Neuronal stem cell (in vitro differentiated cells): ENCODE measurements around the gene TCF7L1.

Experiments used
- DNase-seq: peaks from one replicate; pipeline ENCODE4 v3.0.0-alpha.2; 2013; ENCODE audit warnings: low spot score
- H2AFZ ChIP-seq: one replicate; pipeline ENCODE4 v1.6.1; 2013; ENCODE audit warnings: mild to moderate bottlenecking, low read length, inconsistent platforms
- H2AK5ac ChIP-seq: 2 replicates; pipeline ENCODE4 v1.6.1; 2013; ENCODE audit warnings: low read depth, mild to moderate bottlenecking, inconsistent platforms, low read length, moderate library complexity, mixed read lengths
- H2BK120ac ChIP-seq: 2 replicates; pipeline ENCODE4 v1.6.1; 2013; ENCODE audit warnings: low read depth, mild to moderate bottlenecking, inconsistent platforms, low read length, moderate library complexity, mixed read lengths
- H2BK12ac ChIP-seq: one replicate; pipeline ENCODE4 v1.6.1; 2013; ENCODE audit warnings: low read length, inconsistent platforms
- H2BK15ac ChIP-seq: 2 replicates; pipeline ENCODE4 v1.6.1; 2013; ENCODE audit warnings: mild to moderate bottlenecking, low read length, inconsistent platforms, mixed read lengths
- H2BK5ac ChIP-seq: one replicate; pipeline ENCODE4 v1.6.1; 2013; ENCODE audit warnings: inconsistent platforms, mild to moderate bottlenecking, low read length, moderate library complexity
- H3K14ac ChIP-seq: one replicate; pipeline ENCODE4 v1.6.1; 2013; ENCODE audit warnings: low read length, inconsistent platforms
- H3K18ac ChIP-seq: 2 replicates; pipeline ENCODE4 v1.6.1; 2013; ENCODE audit warnings: low read length, inconsistent platforms
- H3K23ac ChIP-seq: 2 replicates; pipeline ENCODE4 v1.6.1; 2013; ENCODE audit warnings: low read depth, mild to moderate bottlenecking, mixed read lengths, low read length, inconsistent platforms; ENCODE audit not compliant: poor library complexity
- H3K27ac ChIP-seq: replicated peaks from 3 replicates; pipeline ENCODE4 v1.5.1; 2013; ENCODE audit warnings: low read length, inconsistent platforms
- H3K27me3 ChIP-seq, 3 experiments: 2 replicates each; pipeline ENCODE4 v1.6.1; 2013; ENCODE audit warnings: low read length in 3 of 3, mild to moderate bottlenecking in 2 of 3, inconsistent platforms in 1 of 3, low read depth in 1 of 3, mixed read lengths in 1 of 3, moderate library complexity in 1 of 3; ENCODE audit not compliant: control insufficient read depth in 3 of 3, insufficient read depth in 3 of 3
- H3K36me3 ChIP-seq, 2 donors: replicated peaks in 1 of 2; 2 replicates each; pipeline ENCODE4 v1.6.1; 2013; ENCODE audit warnings: low read length in 2 of 2; ENCODE audit not compliant: control insufficient read depth in 2 of 2, insufficient read depth in 2 of 2
- H3K4ac ChIP-seq: 2 replicates; pipeline ENCODE4 v1.6.1; 2013; ENCODE audit warnings: inconsistent platforms, mild to moderate bottlenecking, low read length, moderate library complexity
- H3K4me1 ChIP-seq, 2 donors: 1 replicate in 1 of 2; 2 replicates in 1 of 2; pipeline ENCODE4 v1.6.1; 2013; ENCODE audit warnings: low read length in 2 of 2, low read depth in 1 of 2; ENCODE audit not compliant: control insufficient read depth in 2 of 2, insufficient read depth in 1 of 2
- H3K4me2 ChIP-seq: one replicate; pipeline ENCODE4 v1.6.1; 2013; ENCODE audit warnings: mild to moderate bottlenecking, low read length, inconsistent platforms; ENCODE audit not compliant: insufficient read depth, poor library complexity, severe bottlenecking
- H3K4me3 ChIP-seq, 2 donors: 2 replicates each; pipeline ENCODE4 v1.5.1; 2013; ENCODE audit warnings: low read length in 2 of 2, mild to moderate bottlenecking in 2 of 2, inconsistent platforms in 1 of 2, moderate library complexity in 1 of 2
- H3K79me1 ChIP-seq: one replicate; pipeline ENCODE4 v1.6.1; 2013; ENCODE audit warnings: low read depth, mild to moderate bottlenecking, inconsistent platforms, low read length, moderate library complexity
- H3K9ac ChIP-seq: one replicate; pipeline ENCODE4 v1.6.1; 2013; ENCODE audit warnings: mild to moderate bottlenecking, low read depth, low read length, inconsistent platforms; ENCODE audit not compliant: poor library complexity
- H3K9me3 ChIP-seq, 2 donors: replicated peaks in 1 of 2; 2 replicates each; pipeline versions ENCODE3 to v1.6.1; 2013; ENCODE audit warnings: low read length in 2 of 2, mild to moderate bottlenecking in 2 of 2, inconsistent platforms in 1 of 2, low read depth in 1 of 2, mixed read lengths in 1 of 2, moderate library complexity in 1 of 2; ENCODE audit not compliant: control insufficient read depth in 2 of 2, insufficient read depth in 1 of 2
- H4K8ac ChIP-seq: one replicate; pipeline ENCODE4 v1.6.1; 2013; ENCODE audit warnings: low read depth, mild to moderate bottlenecking, inconsistent platforms, low read length, moderate library complexity
- H4K91ac ChIP-seq: one replicate; pipeline ENCODE4 v1.6.1; 2013; ENCODE audit warnings: low read length, low read depth, mild to moderate bottlenecking, inconsistent platforms; ENCODE audit not compliant: poor library complexity
- WGBS, 2 donors: extraction: QIAGEN DNeasy Blood & Tissue Kit; methylation state at CpG; one replicate each; pipeline ENCODE4 v1.1.7; 2013; ENCODE audit warnings: missing lambda C conversion rate in 2 of 2, mixed read lengths in 1 of 2; ENCODE audit not compliant: insufficient read length in 2 of 2, insufficient replicate concordance in 1 of 2; ENCODE audit errors: extremely low coverage in 2 of 2; 5-methylcytosine and 5-hydroxymethylcytosine counted together

The TCF7L1 gene

DNA sequence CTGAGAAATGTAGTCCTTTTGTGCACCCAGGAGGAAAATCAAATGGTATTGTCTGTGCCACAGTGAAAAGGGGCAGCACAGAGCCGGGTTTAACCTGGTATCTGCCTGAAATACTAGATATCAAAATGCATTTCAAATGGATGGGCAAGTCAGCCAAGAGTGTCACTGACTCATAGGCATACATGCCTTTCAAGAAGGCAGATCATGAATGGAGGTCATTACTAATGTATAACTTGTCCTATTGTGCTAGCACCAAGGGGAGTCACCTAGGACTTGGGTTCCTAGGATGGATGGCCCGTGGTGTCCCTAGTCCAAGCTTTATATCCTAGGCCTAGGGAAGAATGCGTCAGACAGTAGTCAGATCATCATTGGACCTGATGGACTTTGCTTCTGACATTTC lies 49.9 kb downstream of the TCF7L1 start:
- DNase-seq: no peak
- H4K8ac ChIP-seq: no peak overlapping the region
- WGBS, 2 donors: no CpG with 5 or more reads among the region's 3 CpGs
- no peak overlapping the region for H3K4ac ChIP-seq
- no peak overlapping the region for H3K4me3 ChIP-seq
- no peak overlapping the region for H2AK5ac ChIP-seq
- no peaks in the 10 kb centered on the region for H3K36me3 ChIP-seq
- H2AFZ ChIP-seq: no peak overlapping the region
- H3K4me2 ChIP-seq: no peak overlapping the region
- no peak overlapping the region for H3K27ac ChIP-seq
- H3K9me3 ChIP-seq: no peaks in the 10 kb centered on the region
- H3K27me3 ChIP-seq: no peaks in the 10 kb centered on the region
- H3K14ac ChIP-seq: no peak overlapping the region
- H3K79me1 ChIP-seq: no peaks in the 10 kb centered on the region
- no peak overlapping the region for H2BK15ac ChIP-seq
- peaks cover 4 to 28% of the 10 kb centered on the region in 2 donors for H3K4me1 ChIP-seq
- H2BK120ac ChIP-seq: no peak overlapping the region
- H2BK12ac ChIP-seq: no peak overlapping the region
- no peak overlapping the region for H4K91ac ChIP-seq
- H3K9ac ChIP-seq: no peak overlapping the region
- H3K18ac ChIP-seq: no peak overlapping the region
- H2BK5ac ChIP-seq: no peak overlapping the region
- no peak overlapping the region for H3K23ac ChIP-seq

DNA sequence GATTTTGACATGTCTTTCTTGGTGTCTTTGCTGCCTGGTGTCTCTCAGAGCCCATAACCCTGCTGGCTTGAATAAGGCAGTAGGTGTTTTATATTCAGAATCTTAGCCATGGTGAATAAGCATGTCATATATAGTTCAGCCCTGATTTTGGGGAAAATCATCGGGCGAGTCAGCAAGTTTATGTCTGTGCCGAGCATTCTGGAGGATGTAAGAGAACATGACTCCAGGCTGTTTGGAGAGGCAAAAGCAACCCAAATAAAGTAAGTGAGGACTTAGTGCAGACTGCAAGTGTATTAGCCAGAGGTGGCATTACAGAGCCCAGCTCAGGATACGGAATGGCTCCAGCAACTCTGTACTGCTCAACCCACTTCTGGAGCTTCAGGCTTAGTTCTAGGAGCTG lies 50.3 kb downstream of the TCF7L1 start:
- H4K91ac ChIP-seq: no peak overlapping the region
- H3K79me1 ChIP-seq: no peaks in the 10 kb centered on the region
- H3K18ac ChIP-seq: no peak overlapping the region
- no peak overlapping the region for H3K4ac ChIP-seq
- H2AK5ac ChIP-seq: no peak overlapping the region
- no peak overlapping the region for H2BK15ac ChIP-seq
- no CpG with 5 or more reads among the region's 4 CpGs for WGBS, 2 donors
- H2BK120ac ChIP-seq: no peak overlapping the region
- H3K27me3 ChIP-seq: no peaks in the 10 kb centered on the region
- no peak overlapping the region for H2BK5ac ChIP-seq
- H3K4me2 ChIP-seq: no peak overlapping the region
- H3K14ac ChIP-seq: no peak overlapping the region
- H4K8ac ChIP-seq: no peak overlapping the region
- no peak overlapping the region for H3K4me3 ChIP-seq
- H2AFZ ChIP-seq: no peak overlapping the region
- no peak for DNase-seq
- H3K4me1 ChIP-seq: peaks cover 8 to 28% of the 10 kb centered on the region in 2 donors
- H3K9ac ChIP-seq: no peak overlapping the region
- no peak overlapping the region for H3K27ac ChIP-seq
- H3K23ac ChIP-seq: no peak overlapping the region
- H2BK12ac ChIP-seq: no peak overlapping the region
- H3K9me3 ChIP-seq: no peaks in the 10 kb centered on the region
- H3K36me3 ChIP-seq: no peaks in the 10 kb centered on the region

DNA sequence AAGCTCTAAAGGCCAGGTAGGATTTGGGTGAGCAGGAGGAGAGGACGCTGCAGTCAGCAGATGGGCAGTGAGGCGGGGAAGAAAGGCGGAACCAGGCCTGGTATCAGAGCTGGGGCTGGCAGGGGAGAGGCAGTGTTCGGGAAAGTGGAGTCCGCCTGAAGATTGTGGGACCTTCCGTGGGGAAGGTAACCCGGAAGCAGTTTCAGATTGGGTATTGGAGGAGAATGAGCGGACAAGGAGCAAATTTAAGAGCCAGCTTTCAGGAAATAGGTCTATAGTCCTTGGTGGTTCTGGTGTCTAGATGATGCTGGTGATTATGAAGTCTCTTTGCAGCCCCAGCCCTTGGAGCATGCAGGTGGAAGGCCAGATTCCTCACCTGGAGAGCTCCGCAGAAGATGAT lies 51.0 kb downstream of the TCF7L1 start:
- no peak overlapping the region for H2BK15ac ChIP-seq
- H2BK120ac ChIP-seq: no peak overlapping the region
- no peak overlapping the region for H3K4ac ChIP-seq
- H2AFZ ChIP-seq: no peak overlapping the region
- no peak overlapping the region for H3K9ac ChIP-seq
- no peak overlapping the region for H2BK12ac ChIP-seq
- H3K18ac ChIP-seq: no peak overlapping the region
- no peak overlapping the region for H3K27ac ChIP-seq
- no peaks in the 10 kb centered on the region for H3K36me3 ChIP-seq
- no peak overlapping the region for H4K8ac ChIP-seq
- no peak overlapping the region for H3K4me3 ChIP-seq
- H3K14ac ChIP-seq: no peak overlapping the region
- peak overlapping the region; percentile 20 for H2AK5ac ChIP-seq
- WGBS, 2 donors: no CpG with 5 or more reads among the region's 9 CpGs
- no peak for DNase-seq
- H3K23ac ChIP-seq: no peak overlapping the region
- no peak overlapping the region for H2BK5ac ChIP-seq
- H3K4me1 ChIP-seq: peaks cover 13 to 24% of the 10 kb centered on the region in 2 donors
- no peak overlapping the region for H3K4me2 ChIP-seq
- H3K27me3 ChIP-seq: no peaks in the 10 kb centered on the region
- H3K9me3 ChIP-seq: no peaks in the 10 kb centered on the region
- H3K79me1 ChIP-seq: no peaks in the 10 kb centered on the region
- H4K91ac ChIP-seq: no peak overlapping the region

DNA sequence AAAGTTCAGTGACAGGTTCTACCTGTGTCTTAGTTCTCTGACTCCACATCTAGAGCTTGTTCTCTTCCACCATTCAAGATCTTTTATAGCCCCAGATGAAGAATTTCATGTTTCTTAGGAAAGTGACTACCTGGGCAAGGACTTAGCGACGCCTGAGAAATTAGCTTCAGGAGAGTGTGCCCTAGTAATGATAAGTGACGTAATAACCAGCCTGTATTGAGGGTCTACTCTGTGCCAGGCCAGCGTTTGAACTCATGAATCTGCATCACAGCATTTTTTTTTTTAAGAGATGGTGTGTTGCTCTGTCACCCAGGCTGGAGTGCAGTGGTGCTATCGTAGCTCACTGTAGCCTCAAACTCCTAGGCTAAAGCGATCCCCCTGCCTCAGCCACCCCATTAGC lies 51.8 kb downstream of the TCF7L1 start:
- no peaks in the 10 kb centered on the region for H3K9me3 ChIP-seq
- DNase-seq: no peak
- H3K4ac ChIP-seq: no peak overlapping the region
- H2BK5ac ChIP-seq: no peak overlapping the region
- H2BK120ac ChIP-seq: no peak overlapping the region
- no peak overlapping the region for H3K14ac ChIP-seq
- H3K18ac ChIP-seq: no peak overlapping the region
- H3K9ac ChIP-seq: no peak overlapping the region
- H3K36me3 ChIP-seq: no peaks in the 10 kb centered on the region
- H2AFZ ChIP-seq: no peak overlapping the region
- peak overlapping the region; percentile 20 for H2AK5ac ChIP-seq
- no CpG with 5 or more reads among the region's 6 CpGs for WGBS, 2 donors
- H2BK15ac ChIP-seq: no peak overlapping the region
- H2BK12ac ChIP-seq: no peak overlapping the region
- peaks cover 16 to 23% of the 10 kb centered on the region in 2 donors for H3K4me1 ChIP-seq
- no peak overlapping the region for H3K4me3 ChIP-seq
- H3K4me2 ChIP-seq: no peak overlapping the region
- no peak overlapping the region for H4K91ac ChIP-seq
- no peak overlapping the region for H4K8ac ChIP-seq
- no peak overlapping the region for H3K23ac ChIP-seq
- H3K27ac ChIP-seq: no peak overlapping the region
- no peaks in the 10 kb centered on the region for H3K27me3 ChIP-seq
- no peaks in the 10 kb centered on the region for H3K79me1 ChIP-seq
